ENCODE measurements around the gene CHAC2.
"Not testable (repeated sequence)": the region's sequence is repeated elsewhere in the genome, so short reads cannot be mapped to it uniquely, and the experiment has no call there.

CHAC2 gene

DNA sequence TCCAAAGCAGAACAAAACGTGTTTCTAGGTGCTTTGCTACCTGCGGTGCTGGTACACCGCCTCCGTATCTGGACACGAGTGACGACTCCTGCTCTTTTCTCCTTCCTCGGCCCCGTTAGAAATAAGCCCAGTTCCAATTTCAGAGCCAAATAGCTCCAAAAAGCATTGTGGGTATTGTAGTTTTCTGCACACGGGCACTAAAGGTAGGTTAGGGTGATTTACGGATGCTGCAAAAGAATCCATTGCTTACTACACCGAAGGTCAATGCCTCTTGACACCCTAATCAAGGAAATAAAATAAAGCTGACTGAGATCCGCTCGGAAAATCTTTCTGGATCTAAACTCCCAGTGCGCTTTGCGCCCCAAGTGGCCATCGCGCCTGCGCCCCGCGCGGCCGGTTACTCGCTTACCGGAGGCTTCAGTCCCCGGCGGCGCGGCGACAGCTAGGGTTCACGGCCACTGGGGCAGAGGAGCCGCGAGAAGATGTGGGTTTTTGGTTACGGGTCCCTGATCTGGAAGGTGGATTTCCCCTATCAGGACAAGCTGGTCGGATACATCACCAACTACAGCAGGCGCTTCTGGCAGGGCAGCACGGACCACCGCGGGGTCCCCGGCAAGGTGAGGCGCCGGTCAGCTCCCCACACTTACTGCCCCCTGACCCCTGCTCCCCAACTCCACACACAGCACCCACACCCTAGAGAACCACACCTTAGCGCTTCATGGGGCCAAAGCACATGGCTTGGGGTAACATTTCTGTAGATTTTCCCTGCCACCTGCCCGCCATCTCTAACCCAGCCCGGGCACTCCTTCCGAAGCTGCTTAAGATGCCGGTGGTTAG lies at the start of gene CHAC2:
Gene CHAC2, plus strand, starts transcription at position 400 of the 837 bp plus-strand sequence. Its CDS starts 83 bp downstream, at position 483.
- peak; percentile 48 for DNase-seq (ENCODE audit: low read depth, low spot score)

DNA sequence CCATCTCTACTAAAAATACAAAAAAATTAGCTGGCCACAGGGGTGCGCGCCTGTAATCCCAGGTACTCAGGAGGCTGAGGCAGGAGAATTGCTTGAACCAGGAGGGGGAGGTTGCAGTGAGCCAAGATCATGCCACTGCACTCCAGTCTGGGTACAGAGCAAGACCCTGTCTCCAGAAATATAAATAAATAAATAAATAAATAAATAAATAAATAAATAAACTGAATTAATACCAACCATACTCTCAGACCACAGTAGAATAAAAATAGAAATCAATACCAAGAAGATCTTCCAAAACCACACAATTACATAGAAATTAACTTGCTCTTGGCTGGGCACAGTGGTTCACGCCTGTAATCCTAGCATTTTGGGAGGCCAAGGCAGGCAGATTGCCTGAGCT lies 46.7 kb upstream of the CHAC2 start:
- not testable (repeated sequence) for DNase-seq (ENCODE audit: low read depth, low spot score)

DNA sequence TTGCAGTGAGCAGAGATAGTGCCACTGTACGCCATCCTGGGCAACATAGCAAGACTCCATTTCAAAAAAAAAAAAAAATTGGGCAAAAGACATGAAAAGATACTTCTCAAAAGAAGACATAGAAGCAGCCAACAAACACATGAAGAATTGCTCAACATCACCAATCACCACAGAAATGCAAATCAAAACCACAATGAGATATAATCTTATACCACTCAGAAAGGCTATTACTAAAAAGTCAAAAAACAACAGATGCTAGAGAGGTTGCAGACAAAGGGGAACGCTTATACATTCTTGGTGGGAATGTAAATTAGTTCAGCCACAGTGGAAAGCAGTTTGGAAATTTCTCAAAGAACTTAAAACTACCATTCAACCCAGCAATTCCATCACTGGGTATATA lies 43.1 kb upstream of the CHAC2 start:
- DNase-seq (ENCODE audit: low read depth, low spot score): no peak

DNA sequence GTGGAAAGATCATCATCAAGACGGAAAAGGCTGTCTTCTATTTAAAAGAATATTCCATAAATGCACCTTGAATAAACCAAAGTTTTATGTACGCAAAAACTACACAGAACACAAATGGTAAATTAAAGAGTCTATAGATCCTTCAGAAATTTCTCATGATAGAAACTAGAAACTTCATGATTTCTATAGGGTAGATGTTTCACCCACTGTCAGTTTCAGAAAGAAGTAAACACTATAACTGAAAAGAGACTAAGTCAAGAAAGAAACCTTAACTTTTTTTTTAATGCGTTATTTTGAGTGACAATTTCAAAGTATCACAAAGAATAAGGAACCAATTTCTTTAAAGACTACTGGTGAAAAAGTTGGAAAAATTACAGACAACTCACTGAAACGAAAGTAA lies 41.9 kb upstream of the CHAC2 start:
- no peak for DNase-seq (ENCODE audit: low read depth, low spot score)

DNA sequence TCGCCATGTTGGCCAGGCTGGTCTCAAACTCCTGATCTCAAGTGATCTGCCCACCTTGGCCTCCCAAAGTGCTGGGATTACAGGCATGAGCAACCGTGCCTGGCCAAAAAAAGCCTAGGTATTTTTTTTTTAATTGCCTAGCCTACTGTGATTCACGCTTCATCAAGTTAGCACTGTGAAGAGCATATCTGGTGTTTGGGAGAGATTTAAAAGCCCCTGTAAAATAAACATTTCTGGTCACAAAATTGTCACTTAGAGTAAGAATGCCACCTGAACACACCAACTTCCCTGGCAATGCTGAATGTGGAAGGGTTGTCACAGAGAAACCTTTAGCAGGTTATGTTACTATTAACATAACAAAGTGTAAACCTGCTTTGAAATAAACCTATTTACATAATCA lies 39.7 kb upstream of the CHAC2 start:
- no peak for DNase-seq (ENCODE audit: low read depth, low spot score)

DNA sequence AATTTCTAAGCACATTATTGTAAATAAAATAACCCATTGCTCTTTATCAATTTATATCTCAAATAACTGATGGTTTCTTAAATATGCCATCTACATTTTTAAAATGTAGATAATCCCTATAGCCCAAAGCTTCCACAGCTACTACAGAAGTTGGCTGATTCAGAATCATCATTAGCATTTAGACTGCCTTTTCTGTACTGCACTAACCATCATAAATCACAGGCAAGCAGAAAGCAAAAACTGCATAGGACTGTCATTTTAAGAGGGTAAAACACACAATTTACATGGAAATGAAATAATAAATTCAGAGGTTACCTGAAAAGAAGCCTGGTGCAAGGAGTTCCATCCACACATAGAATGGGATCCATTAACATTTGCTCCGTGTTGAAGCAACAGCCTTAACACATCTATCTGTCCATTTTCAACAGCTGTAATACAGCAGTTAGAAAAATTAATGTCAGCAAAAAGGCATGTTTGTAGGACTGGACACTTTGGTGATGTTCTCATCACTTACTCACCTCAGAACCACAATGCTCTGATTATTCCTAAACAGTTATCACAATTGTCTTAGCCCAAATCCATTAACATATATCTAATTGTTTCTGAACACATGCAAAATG lies 38.4 kb upstream of the CHAC2 start:
- no peak for DNase-seq (ENCODE audit: low read depth, low spot score)

DNA sequence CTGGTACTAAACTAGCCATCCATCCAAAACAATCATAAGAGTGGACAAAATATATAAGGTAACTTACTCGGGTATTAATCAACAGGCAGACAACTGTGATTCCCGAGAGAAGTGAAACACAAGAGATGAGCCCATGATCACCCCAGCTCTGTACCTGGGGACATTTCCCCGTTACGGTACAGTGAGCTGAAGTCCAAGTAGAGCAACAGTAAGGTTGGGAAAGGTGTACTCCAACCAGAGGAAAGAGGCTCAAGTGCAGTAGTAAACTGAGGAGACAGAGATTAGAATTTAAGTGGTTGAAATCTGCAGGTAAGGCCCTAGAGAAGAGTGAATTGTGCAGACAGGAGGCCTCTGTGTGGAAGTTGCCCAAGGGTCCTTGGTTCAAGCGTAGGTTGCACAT lies 30.5 kb upstream of the CHAC2 start:
- DNase-seq (ENCODE audit: low read depth, low spot score): no peak

DNA sequence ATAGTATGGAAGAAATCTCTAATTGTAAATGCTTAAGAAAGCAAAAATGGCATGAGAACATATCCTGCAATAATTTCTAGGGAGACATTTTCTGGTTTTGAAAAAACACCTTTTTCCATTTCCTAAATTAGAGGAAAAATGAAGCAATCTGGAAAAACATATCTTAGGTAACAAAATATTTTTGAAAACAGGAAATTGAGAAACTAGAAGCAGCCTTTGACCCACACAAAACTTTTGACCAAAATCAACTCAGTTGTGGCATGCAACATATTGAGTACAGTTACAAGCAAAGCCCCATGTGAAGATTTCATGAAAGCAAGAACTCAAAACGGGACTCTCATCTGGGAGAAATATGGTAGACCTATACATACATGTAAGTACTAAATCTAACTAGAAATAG lies 28.6 kb upstream of the CHAC2 start:
- DNase-seq (ENCODE audit: low read depth, low spot score): no peak

DNA sequence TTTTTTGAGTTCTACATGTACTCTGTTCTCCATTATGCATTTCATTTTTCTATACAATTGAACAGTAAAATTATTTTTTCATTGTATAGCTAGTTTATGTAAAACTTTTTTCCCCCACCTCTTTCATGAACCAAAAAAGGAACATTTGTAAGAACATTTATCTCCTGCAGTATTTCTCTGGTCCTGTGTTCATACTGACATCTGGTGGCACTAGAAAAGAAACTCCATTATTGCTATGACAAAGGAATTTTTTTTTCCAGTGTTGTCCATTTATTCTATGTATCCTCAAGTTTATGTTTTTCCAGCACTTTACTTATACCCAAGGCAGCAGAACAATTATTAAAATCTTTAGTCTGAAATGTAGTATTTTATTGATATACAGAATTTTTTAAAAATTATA lies 27.4 kb upstream of the CHAC2 start:
- DNase-seq (ENCODE audit: low read depth, low spot score): no peak

DNA sequence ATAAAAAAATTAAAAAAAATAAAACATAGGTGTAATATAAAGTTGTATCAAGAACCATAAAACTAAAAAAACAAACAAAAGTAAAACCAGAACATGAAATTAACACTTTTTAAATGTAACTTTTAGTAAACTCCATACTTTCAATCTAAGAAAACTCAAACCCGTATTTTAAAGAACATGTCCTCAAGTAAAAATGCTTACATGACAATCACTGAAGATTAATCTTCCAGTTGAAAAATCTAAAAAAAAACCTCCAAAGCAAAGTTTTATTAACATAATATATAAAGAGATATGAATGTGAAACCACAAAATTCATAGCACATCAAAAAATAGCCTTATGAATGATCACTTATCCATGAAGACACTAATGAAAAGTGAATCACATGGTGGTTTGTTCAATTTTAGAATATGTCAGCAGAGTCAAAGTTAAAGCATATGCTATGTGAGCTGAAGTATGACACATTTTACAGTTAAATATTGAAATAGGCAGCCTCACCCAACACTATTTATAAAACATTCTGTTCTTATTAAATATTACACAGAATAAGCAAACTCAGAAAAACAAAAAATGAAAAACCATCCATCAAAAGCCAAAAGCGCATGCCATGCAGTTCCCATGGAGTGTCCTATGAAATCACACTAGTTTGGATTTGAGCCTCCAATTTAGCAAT lies 23.1 kb upstream of the CHAC2 start:
- DNase-seq (ENCODE audit: low read depth, low spot score): no peak

DNA sequence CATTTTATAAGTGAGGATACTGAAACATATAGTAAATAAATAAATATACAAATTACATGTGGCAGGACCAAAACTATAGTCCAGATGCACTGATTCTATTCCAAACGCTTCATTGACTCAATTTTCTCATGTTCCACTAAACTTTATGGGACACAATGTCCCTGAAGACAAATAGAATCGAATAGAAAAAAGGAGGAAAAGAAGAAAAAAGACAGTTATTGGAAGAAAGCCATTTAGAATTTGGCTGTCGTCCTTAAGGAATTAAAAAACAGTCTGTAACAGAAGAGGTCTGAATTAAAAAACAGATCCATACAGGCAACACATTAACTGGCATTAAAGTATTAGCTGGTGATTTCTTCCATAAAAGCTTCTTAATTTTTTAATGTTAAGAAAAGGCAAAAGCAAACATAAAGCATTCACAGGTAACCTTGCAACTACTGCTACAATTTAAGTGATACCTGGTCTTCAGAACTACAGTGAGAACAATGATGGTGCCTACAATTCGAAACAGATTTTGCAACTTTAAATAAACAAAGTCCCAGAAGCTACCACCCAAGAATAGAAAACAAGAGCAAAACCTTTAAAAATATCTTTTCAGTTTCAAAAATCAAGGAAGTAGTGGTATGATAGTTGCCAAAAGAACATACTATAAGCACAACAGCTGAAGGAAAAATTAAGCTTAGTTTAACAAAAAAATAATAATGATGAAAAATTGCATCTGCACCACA lies 17.4 kb upstream of the CHAC2 start:
- DNase-seq (ENCODE audit: low read depth, low spot score): no peak

DNA sequence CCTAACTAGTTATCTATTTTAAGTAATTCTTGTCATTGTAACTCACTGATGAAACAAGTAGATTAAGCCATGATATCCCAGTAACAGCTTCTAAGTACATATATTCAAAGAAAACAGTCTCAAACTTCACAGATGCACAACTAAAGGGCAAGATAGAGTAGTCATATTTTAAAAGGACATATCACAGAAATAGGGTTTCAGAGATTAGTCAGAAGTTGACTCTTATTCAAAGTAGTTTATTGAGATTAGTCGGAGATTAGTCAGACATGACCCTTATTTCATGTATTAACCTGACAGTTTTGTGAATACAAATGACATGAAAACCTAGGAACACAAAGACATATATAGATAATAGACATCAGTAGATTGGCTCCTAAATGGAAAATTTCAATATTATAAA lies 15.9 kb upstream of the CHAC2 start:
- no peak for DNase-seq (ENCODE audit: low read depth, low spot score)

DNA sequence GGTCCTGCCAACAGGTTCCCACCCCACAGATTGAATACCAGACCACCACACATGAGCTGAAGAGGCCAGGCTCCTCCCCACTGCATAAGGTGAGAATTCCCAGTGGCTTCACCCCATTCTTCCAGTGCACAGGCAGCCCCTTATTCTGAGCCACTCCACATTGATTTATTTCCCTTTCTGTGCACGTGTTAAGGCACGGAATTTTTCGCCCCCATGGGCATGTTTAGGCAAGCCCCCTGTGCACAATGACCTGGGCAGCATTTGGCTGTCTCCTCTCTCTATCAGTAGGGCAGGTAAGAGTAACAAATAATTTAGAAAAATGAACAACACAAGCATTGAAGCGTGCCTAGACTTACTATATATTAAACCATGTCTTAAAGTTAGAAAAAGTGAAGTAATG lies 15.2 kb upstream of the CHAC2 start:
- DNase-seq (ENCODE audit: low read depth, low spot score): no peak

DNA sequence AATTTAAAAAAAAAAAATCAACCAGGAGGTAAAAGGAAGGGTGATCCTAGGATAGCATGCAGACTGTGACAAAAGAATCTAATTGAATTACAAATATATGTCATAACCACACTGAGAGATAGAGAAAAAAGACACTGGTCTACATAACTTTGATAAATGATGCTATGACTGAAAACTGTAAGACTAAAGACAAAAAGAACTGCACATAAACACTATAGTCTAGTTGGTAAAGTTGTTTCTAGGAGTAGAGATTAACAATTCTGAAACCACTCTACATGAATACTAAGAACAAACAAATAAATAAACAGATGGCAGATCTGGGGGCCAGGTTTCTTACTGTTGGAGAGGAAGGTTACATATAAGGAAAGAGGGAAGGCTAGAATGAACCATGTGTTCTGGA lies 14.6 kb upstream of the CHAC2 start:
- DNase-seq (ENCODE audit: low read depth, low spot score): no peak

DNA sequence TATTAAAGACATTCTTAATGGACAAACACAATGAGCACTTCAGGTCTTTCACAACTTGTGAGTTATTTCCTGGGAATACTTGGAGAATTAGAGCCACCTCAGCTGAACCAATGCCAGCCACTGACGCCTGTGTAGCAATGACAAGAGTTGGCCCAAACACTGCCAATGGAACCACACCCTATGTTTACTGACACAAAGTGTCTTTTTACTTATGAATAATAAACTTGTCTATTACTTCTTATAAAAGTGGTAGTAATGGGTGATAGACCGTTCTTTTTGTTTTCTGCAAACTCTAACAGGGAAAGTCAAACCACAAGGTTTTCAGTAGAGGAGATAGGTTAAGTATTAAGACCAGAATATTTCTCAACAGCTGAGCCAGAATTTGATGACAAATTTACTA lies 12.5 kb upstream of the CHAC2 start:
- DNase-seq (ENCODE audit: low read depth, low spot score): no peak

DNA sequence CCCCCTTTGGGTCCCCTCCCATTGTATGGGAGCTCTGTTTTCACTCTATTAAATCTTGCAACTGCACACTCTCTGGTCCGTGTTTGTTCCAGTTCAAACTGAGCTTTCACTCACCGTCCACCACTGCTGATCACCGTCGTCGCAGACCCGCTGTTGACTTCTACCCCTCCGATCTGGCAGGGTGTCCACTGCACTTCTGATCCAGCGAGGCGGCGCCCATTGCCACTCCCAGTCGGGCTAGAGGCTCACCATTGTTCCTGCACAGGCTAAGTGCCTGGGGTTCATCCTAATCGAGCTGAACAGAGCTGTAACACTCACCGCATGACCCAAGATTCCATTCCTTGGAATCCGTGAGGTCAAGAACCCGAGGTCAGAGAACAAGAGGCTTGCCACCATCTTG lies 11.0 kb upstream of the CHAC2 start:
- DNase-seq (ENCODE audit: low read depth, low spot score): no peak

DNA sequence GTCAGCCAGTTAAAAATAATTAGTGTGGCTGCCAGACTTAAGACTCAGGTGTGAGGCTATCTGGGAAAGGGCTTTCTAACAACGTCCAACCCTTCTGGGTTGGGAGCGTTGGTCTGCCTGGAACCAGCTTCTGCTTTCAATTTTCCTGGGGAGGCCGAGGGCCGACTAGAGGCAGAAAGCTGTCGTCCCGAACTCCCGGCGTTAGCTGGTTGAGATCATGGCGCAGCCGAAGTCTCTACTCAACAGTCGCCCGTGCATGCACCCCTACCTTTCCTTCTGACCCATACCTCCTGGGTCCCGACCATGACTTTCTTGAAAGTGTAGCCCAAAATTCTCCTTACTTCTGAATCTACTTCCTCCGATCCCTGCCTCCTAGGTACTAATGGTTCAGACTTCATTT lies 10.4 kb upstream of the CHAC2 start:
- DNase-seq (ENCODE audit: low read depth, low spot score): not testable (repeated sequence)

DNA sequence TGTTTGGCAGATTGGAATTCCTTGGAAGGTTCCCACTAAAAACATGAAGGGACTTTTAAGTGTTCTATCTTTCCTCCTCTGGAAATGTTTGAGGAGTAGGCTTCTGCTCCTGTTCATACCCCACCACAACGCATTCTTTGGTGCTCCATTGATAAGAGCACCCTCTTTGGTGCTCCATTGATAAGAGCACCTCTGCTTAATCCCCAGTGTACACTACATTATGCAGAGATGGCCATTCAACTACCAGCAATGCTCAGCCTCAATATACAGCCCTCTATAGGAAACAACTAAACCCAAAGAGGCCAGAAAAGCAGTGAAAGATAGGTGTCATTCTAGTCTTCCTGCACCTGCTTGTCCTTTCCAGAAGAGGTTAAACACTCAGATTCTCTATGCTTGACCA lies 1.8 kb upstream of the CHAC2 start:
- no peak for DNase-seq (ENCODE audit: low read depth, low spot score)

DNA sequence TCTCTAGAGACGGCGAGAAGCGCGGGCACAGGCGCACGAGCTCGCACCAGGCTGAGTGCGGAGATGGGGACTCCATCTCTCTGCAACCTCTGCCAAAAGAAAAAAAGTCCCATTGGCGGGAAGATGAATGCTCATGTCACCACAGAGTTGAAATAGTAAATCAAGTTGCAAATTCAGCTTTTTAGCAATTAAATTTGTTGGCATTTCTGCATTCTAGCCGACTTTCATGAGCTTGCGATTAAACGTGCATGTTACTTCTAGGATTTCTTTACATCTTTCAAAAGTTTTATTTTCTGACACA lies 588 bp downstream of the CHAC2 start:
- no peak for DNase-seq (ENCODE audit: low read depth, low spot score)

DNA sequence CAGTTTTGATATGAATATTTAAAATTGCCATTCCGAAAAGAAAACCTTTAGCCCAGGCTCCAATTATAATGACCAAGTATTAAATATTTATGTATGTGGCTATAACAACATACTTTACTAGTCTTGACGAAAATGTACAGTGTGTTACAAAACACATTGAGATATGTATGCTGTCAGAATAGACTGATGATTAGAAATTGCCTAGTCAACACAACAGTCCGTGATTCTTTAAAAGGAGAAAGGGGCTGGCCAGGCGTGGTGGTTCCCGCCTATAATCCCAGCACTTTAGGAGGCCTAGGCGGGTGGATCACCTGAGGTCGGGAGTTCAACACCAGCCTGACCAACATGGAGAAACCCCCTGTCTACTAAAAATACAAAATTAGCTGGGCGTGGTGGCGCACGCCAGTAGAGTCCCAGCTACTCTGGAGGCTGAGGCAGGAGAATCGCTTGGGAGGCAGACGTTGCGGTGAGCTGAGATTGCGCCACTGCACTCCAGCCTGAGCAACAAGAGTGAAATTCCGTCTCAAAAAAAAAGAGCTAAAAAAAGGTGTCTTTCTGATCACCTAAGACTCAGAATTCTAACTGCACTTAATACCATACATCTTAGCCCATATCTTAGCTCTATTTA lies 1.8 kb downstream of the CHAC2 start:
- DNase-seq (ENCODE audit: low read depth, low spot score): no peak

DNA sequence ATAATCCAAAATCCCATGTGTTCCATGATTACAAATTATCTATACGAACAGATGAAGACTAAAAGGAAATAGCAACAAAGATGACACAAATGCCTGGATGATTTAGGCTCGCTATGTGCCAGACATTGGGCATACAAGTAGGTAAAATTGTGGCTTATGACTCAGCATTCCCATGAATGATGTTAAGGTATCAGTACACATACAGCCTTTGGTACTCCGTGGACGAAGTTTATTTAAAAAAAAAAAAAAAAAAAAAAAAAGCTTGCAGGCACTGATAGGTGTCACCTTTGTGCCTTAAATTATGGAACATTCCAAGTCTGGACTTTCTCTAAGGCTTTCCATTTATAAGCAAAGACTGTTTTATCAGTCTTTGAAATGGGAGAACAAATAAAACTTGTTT lies 2.7 kb downstream of the CHAC2 start:
- DNase-seq (ENCODE audit: low read depth, low spot score): no peak

DNA sequence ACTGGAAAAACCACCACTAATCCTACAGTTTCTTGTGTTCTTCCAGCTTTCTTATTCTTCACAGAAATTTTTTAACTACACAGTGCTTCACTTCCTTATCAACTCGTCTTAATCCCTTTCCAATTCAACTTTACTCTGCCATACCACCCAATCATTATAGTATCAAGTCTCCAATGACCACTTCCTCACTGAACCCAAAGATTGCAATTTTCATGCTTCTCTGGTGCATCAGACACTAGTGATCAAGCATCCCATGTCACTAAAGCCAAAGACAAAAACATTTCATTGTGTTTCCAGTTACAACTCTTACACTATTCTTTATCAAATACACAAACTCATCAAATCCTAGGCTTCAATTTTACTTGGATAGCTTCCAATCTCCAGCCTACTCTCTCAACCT lies 9.5 kb downstream of the CHAC2 start:
- DNase-seq (ENCODE audit: low read depth, low spot score): no peak

Data from brain pericyte (primary cell).